ENCODE results near the gene CHODL. TPM values are rescaled to one million over a fixed set of nuclear protein-coding genes. Genes with fewer than 3 reads are reported as not detected.

CHODL gene
- total and polyA plus RNA-seq, 12 donors, result 0.17 to 0.96 (median 0.32) TPM; not detected in 2

- H3K36me3 ChIP-seq, result no peaks in the 10 kb centered on the region
- intact Hi-C loops (cut with DNase I), result loop anchor here in 1 of 10 donors (10.0 kb wide), 1 partner anchor 71 kb away; no protein-coding TSS in a partner anchor
- H3K4me3 ChIP-seq, result no peak overlapping the region
- WGBS, 2 donors, result 78 to 84% methylated on average over 9 of the region's 9 CpGs
- no peaks in the 10 kb centered on the region for H3K4me1 ChIP-seq
- no peak for TF ChIP-seq CTCF (IDR thresholded peaks at IDR 0.05)
- ATAC-seq (no peak), DNase-seq (no peak)
- H3K27me3 ChIP-seq, result peaks cover 0 to 11% (median 0%) of the 10 kb centered on the region in 7 donors
- H3K9me3 ChIP-seq, result no peaks in the 10 kb centered on the region
- H3K27ac ChIP-seq, result no peak overlapping the region
Measured at GRCh38 chr21:18294100-18294499, 49.5 kb downstream of the CHODL start.

DNA sequence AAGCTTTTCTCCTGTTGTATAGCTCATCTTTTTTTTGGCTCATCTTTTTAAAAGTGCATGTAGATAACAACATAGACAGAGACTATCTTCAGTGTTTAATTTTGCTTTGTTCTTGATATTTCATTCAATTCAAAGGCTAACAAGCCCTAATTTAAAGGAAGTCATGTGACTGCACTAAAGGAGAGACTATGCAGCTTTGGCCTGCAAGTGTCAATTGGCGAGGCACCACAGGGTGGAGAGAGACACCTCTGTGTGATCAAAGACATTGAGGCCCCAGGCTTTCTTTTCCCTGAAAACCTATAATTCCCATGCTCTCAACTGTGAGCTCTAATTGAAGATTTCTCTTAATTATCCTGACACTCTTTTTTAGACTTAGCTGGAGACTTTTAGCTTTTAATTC is 53.6 kb downstream of the CHODL start:
- H3K4me1 ChIP-seq, result no peaks in the 10 kb centered on the region
- no peaks in the 10 kb centered on the region for H3K36me3 ChIP-seq
- TF ChIP-seq CTCF (IDR thresholded peaks at IDR 0.05), result no peak
- DNase-seq, result no peak
- WGBS, 2 donors, result 55 to 59% methylated on average over 1 of the region's 1 CpG
- ATAC-seq, result no peak
- peaks cover 0 to 4% (median 0%) of the 10 kb centered on the region in 7 donors for H3K27me3 ChIP-seq
- H3K27ac ChIP-seq, result no peak overlapping the region
- H3K9me3 ChIP-seq, result no peaks in the 10 kb centered on the region
- no peak overlapping the region for H3K4me3 ChIP-seq
- intact Hi-C loops (cut with DNase I), result loop anchor here in 1 of 10 donors (10.0 kb wide), 1 partner anchor 67 kb away; no protein-coding TSS in a partner anchor

Other genes with a start within 250 kb of the CHODL start
- gene TMPRSS15, start 159.0 kb downstream of the CHODL start, total RNA-seq, result under 1 TPM in 1 of 10 donors, not detected in 9; 0.06 TPM
- gene TMPRSS15, start 159.0 kb downstream of the CHODL start, polyA plus RNA-seq, result not detected